A549 (cell line): ENCODE results near the gene CLRN2.

Experiments
- CHD2 ChIP-seq: fragments of 150-350 bp; IDR thresholded peaks from 2 replicates; pipeline ENCODE4 v1.6.1; 2014; ENCODE audit warnings: low read length; ENCODE audit not compliant: partially characterized antibody
- CHD4 ChIP-seq: fragments of 200-600 bp; sonication (generic); IDR thresholded peaks from 2 replicates; pipeline ENCODE4 v1.6.1; 2016; ENCODE audit warnings: antibody characterized with exemption, mild to moderate bottlenecking, borderline replicate concordance
- JUNB ChIP-seq: fragments of >200 bp; sonication (Bioruptor Twin); formaldehyde crosslinking; IDR thresholded peaks from 2 replicates; pipeline ENCODE4 v1.6.1; 2016
- PBX3 ChIP-seq: IDR thresholded peaks from 2 replicates; pipeline ENCODE4 v1.6.1; 2012
- POLR2A ChIP-seq: IDR thresholded peaks from 2 replicates; pipeline ENCODE4 v1.6.1; 2012; ENCODE audit warnings: mild to moderate bottlenecking, low read length
- POLR2AphosphoS2 ChIP-seq: conservative IDR thresholded peaks from 2 replicates; pipeline ENCODE4 v1.6.1; 2012; ENCODE audit warnings: low read length, improper control_type of control experiment, inconsistent platforms
- RAD21 ChIP-seq, 2 experiments: fragments of >200 bp in 1 of 2; sonication (Bioruptor Twin) in 1 of 2; formaldehyde crosslinking in 1 of 2; IDR thresholded peaks in 1 of 2; conservative IDR thresholded peaks in 1 of 2; 2 replicates in 1 of 2; 3 replicates in 1 of 2; pipeline ENCODE4 v1.6.1; 2012 to 2018; ENCODE audit warnings: inconsistent platforms in 1 of 2
- RCOR1 ChIP-seq: fragments of 150-350 bp; IDR thresholded peaks from 2 replicates; pipeline ENCODE4 v1.6.1; 2014; ENCODE audit warnings: antibody characterized with exemption, low read length, low read depth
- REST ChIP-seq: fragments of 200-600 bp; sonication (generic); IDR thresholded peaks from 2 replicates; pipeline ENCODE4 v1.6.1; 2016; ENCODE audit warnings: antibody characterized with exemption, mild to moderate bottlenecking, moderate library complexity
- RFX5 ChIP-seq: fragments of 450-650 bp; IDR thresholded peaks from 2 replicates; pipeline ENCODE4 v1.7.1; 2014; ENCODE audit warnings: antibody characterized with exemption, mild to moderate bottlenecking, moderate library complexity
- TF ChIP-seq, protein P1 (sequence below): IDR thresholded peaks from 2 replicates; pipeline ENCODE4 v1.6.1; 2012
- TF ChIP-seq, protein P2 (sequence below): fragments of >200 bp; sonication (Bioruptor Twin); formaldehyde crosslinking; IDR thresholded peaks from 3 replicates; pipeline ENCODE4 v1.5.1; 2016

DNA sequence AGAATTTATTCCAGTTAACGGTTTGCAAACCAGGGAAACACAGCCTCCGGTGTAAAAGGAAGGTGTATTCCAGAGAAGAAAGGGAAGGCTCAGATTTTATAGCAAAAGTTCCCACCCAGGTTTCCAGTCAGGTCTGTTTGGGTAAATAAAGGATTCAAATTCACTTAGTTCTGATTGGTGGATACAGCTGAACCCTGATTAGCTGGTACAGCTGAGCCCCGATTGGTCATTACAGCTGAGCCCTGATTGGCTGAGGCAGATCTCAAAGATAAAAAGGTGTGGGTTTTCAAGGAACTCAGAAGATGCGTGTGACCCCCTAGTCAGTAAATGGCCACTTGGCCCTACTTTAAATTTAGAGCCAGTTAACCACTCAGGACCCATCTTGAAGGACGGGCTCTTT, 6.6 kb downstream of the CLRN2 start:
- TF ChIP-seq CHD4, result no peak
- no peak for TF ChIP-seq JUNB
- TF ChIP-seq, protein P1, sequence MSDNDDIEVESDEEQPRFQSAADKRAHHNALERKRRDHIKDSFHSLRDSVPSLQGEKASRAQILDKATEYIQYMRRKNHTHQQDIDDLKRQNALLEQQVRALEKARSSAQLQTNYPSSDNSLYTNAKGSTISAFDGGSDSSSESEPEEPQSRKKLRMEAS, result no peak
- TF ChIP-seq, protein P2, sequence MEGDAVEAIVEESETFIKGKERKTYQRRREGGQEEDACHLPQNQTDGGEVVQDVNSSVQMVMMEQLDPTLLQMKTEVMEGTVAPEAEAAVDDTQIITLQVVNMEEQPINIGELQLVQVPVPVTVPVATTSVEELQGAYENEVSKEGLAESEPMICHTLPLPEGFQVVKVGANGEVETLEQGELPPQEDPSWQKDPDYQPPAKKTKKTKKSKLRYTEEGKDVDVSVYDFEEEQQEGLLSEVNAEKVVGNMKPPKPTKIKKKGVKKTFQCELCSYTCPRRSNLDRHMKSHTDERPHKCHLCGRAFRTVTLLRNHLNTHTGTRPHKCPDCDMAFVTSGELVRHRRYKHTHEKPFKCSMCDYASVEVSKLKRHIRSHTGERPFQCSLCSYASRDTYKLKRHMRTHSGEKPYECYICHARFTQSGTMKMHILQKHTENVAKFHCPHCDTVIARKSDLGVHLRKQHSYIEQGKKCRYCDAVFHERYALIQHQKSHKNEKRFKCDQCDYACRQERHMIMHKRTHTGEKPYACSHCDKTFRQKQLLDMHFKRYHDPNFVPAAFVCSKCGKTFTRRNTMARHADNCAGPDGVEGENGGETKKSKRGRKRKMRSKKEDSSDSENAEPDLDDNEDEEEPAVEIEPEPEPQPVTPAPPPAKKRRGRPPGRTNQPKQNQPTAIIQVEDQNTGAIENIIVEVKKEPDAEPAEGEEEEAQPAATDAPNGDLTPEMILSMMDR, result no peak
- no peak for TF ChIP-seq POLR2AphosphoS2
- no peak for TF ChIP-seq POLR2A
- TF ChIP-seq RFX5, result no peak
- no peak for TF ChIP-seq CHD2
- TF ChIP-seq RAD21 (conservative IDR thresholded peaks at IDR 0.05 in 1 of 2, IDR thresholded peaks at IDR 0.05 in 1 of 2), result no peak
- no peak for TF ChIP-seq RCOR1
- no peak for TF ChIP-seq PBX3
- TF ChIP-seq REST, result no peak
